Calu3 (cell line): ENCODE data around the gene TBX19. TPM values are rescaled to one million over a fixed set of nuclear protein-coding genes. Genes with fewer than 3 reads are reported as not detected.
"Not testable (repeated sequence)": the region's sequence is repeated elsewhere in the genome, so short reads cannot be mapped to it uniquely, and the experiment has no call there.

Source experiments
- BruUV-seq: library from RNA; stranded (reverse); fragments of 400-500 nt; replicated peaks from 2 replicates; lab custom pipeline; 2021; lab: Mats Ljungman, UMichigan
- CTCF ChIA-PET: fragments of 300-600 bp; sonication (Branson Sonifier 250); formaldehyde crosslinking; loops from one replicate; lab custom pipeline; 2022; ENCODE audit warnings: antibody characterized with exemption; lab: Charles Lee
- DNase-seq: peaks from one replicate; pipeline ENCODE4 v3.0.0; 2022
- H3K27ac Mint-ChIP-seq: one replicate; pipeline ENCODE4 v1.8.0; 2022; ENCODE audit warnings: mixed read lengths; ENCODE audit not compliant: unreplicated experiment
- H3K27me3 Mint-ChIP-seq: one replicate; pipeline ENCODE4 v1.8.0; 2022; ENCODE audit warnings: mixed read lengths; ENCODE audit not compliant: unreplicated experiment
- H3K36me3 Mint-ChIP-seq: one replicate; pipeline ENCODE4 v1.8.0; 2022; ENCODE audit warnings: mild to moderate bottlenecking, moderate library complexity, mixed read lengths; ENCODE audit not compliant: insufficient read depth, unreplicated experiment
- H3K4me1 Mint-ChIP-seq: one replicate; pipeline ENCODE4 v1.8.0; 2022; ENCODE audit warnings: mild to moderate bottlenecking, low read depth, mixed read lengths; ENCODE audit not compliant: unreplicated experiment
- H3K4me3 Mint-ChIP-seq: one replicate; pipeline ENCODE4 v1.8.0; 2022; ENCODE audit warnings: mild to moderate bottlenecking, low read depth, moderate library complexity, mixed read lengths; ENCODE audit not compliant: unreplicated experiment
- H3K9me3 Mint-ChIP-seq: one replicate; pipeline ENCODE4 v1.8.0; 2022; ENCODE audit warnings: low read depth, mixed read lengths; ENCODE audit not compliant: unreplicated experiment
- intact Hi-C: fragments of 100-400 bp; cut with micrococcal nuclease; formaldehyde crosslinking; loops from one replicate; pipeline ENCODE4 v1.10.0; 2022; ENCODE audit not compliant: unreplicated experiment
- total RNA-seq: library from RNA; stranded (reverse); gene quantifications from 2 replicates; pipeline ENCODE4 v1.2.3, GENCODE V29; 2022
- TF ChIP-seq, protein P1 (sequence below): fragments of 200-600 bp; IDR thresholded peaks from one replicate; pipeline ENCODE4 v1.8.0; 2022; ENCODE audit warnings: antibody characterized with exemption; ENCODE audit not compliant: unreplicated experiment

The TBX19 gene
- total RNA-seq, 1 experiment from 2014 or later, result 3.5 TPM

DNA sequence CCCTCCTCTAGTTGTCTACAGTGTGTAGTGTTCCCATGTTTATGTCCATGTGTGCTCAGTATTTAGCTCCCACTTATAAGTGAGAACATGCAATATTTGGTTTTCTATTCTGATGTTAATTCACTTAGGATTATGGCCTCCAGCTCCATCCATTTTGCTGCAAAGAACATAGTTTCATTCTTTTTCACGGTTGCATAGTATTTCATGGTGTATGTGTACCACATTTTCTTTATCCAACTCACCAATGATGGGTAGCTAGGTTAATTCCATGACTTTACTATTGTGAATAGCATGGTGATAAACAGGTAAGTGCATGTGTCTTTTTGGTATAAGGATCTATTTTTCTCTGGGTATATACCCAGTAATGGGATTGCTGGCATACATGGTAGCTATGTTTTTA lies 67.0 kb downstream of the TBX19 start:
- intact Hi-C loops, result loop anchor here (10.0 kb wide), 1 partner anchor 997 kb away; no protein-coding TSS in a partner anchor
- no peak overlapping the region for H3K27ac Mint-ChIP-seq
- CTCF ChIA-PET, result interaction anchor here (0.5 to 1.0 kb wide), 2 partner anchors 148 to 1039 kb away, joined by 3 read pairs; no protein-coding TSS in a partner anchor
- no peaks in the 10 kb centered on the region for H3K9me3 Mint-ChIP-seq
- peaks cover 7% of the 10 kb centered on the region for H3K36me3 Mint-ChIP-seq
- BruUV-seq, result no TSS peak
- no peak for DNase-seq
- H3K4me1 Mint-ChIP-seq, result peaks cover 7% of the 10 kb centered on the region
- no peaks in the 10 kb centered on the region for H3K27me3 Mint-ChIP-seq
- TF ChIP-seq, protein P1, sequence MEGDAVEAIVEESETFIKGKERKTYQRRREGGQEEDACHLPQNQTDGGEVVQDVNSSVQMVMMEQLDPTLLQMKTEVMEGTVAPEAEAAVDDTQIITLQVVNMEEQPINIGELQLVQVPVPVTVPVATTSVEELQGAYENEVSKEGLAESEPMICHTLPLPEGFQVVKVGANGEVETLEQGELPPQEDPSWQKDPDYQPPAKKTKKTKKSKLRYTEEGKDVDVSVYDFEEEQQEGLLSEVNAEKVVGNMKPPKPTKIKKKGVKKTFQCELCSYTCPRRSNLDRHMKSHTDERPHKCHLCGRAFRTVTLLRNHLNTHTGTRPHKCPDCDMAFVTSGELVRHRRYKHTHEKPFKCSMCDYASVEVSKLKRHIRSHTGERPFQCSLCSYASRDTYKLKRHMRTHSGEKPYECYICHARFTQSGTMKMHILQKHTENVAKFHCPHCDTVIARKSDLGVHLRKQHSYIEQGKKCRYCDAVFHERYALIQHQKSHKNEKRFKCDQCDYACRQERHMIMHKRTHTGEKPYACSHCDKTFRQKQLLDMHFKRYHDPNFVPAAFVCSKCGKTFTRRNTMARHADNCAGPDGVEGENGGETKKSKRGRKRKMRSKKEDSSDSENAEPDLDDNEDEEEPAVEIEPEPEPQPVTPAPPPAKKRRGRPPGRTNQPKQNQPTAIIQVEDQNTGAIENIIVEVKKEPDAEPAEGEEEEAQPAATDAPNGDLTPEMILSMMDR, result no peak
- H3K4me3 Mint-ChIP-seq, result peak overlapping the region; percentile 74

DNA sequence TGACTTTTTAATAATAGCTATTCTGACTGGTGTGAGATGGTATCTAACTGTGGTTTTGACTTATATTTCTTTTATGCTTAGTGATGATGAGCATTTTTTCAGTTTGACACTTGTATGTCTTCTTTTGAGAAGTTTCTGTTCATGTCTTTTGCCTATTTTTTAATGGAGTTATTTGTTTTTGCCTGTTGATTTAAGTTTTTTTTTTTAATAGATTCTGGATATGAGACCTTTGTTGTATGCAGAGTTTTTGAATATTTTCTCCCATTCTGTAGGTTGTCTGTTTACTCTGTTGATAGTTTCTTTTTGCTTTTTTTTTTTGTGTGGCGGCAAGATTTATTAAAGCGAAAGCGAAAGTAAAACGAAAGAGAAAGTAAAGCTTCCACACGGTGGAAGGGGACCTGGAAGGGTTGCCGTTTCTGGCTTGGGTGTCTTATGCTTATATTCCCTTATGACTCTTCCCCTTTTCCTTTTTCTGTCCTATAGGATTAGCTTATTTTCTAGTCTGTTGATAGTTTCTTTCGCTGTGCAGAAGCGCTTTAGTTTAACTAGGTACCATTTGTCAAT lies 67.6 kb downstream of the TBX19 start:
- intact Hi-C loops, result loop anchor here (10.0 kb wide), 1 partner anchor 997 kb away; no protein-coding TSS in a partner anchor
- H3K27me3 Mint-ChIP-seq, result no peaks in the 10 kb centered on the region
- H3K4me3 Mint-ChIP-seq, result peak overlapping the region; percentile 74
- peak overlapping the region; percentile 79 for H3K27ac Mint-ChIP-seq
- H3K4me1 Mint-ChIP-seq, result peaks cover 7% of the 10 kb centered on the region
- CTCF ChIA-PET, result interaction anchor here (0.5 to 1.0 kb wide), 6 partner anchors 64 to 1039 kb away, joined by 3 to 4 read pairs (median 3); partner anchors contain the start of gene NME7
- TF ChIP-seq, protein P1, result no peak
- no TSS peak for BruUV-seq
- no peaks in the 10 kb centered on the region for H3K9me3 Mint-ChIP-seq
- no peak for DNase-seq
- H3K36me3 Mint-ChIP-seq, result peaks cover 7% of the 10 kb centered on the region

DNA sequence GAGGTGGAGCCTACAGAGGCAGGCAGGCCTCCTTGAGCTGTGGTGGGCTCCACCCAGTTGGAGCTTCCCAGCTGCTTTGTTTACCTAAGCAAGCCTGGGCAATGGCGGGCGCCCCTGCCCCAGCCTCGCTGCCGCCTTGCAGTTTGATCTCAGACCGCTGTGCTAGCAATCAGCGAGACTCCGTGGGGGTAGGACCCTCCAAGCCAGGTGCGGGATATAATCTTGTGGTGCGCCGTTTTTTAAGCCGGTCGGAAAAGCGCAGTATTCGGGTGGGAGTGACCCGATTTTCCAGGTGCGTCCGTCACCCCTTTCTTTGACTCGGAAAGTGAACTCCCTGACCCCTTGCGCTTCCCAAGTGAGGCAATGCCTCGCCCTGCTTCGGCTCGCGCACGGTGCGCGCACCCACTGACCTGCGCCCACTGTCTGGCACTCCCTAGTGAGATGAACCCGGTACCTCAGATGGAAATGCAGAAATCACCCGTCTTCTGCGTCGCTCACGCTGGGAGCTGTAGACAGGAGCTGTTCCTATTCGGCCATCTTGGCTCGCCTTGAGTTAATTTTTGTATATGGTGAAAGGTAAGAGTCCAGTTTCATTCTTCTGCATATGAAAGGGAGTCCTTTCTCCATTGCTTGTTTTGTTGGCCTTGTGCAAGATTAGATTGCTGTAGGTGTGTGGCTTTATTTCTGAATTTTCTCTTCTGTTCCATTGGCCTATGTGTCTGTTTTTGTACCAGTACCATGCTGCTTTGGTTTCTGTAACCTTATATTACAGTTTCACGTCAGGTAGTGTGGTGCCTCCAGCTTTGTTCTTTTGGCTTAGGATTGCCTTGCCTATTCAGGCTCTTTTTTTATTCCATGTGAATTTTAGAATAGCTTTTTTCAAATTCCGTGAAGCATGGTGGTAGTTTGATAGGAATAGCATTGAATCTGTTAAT lies 73.9 kb downstream of the TBX19 start:
- H3K9me3 Mint-ChIP-seq, H3K4me3 Mint-ChIP-seq, intact Hi-C loops, H3K27ac Mint-ChIP-seq, DNase-seq, H3K4me1 Mint-ChIP-seq, CTCF ChIA-PET, BruUV-seq, H3K27me3 Mint-ChIP-seq, H3K36me3 Mint-ChIP-seq: not testable (repeated sequence)

DNA sequence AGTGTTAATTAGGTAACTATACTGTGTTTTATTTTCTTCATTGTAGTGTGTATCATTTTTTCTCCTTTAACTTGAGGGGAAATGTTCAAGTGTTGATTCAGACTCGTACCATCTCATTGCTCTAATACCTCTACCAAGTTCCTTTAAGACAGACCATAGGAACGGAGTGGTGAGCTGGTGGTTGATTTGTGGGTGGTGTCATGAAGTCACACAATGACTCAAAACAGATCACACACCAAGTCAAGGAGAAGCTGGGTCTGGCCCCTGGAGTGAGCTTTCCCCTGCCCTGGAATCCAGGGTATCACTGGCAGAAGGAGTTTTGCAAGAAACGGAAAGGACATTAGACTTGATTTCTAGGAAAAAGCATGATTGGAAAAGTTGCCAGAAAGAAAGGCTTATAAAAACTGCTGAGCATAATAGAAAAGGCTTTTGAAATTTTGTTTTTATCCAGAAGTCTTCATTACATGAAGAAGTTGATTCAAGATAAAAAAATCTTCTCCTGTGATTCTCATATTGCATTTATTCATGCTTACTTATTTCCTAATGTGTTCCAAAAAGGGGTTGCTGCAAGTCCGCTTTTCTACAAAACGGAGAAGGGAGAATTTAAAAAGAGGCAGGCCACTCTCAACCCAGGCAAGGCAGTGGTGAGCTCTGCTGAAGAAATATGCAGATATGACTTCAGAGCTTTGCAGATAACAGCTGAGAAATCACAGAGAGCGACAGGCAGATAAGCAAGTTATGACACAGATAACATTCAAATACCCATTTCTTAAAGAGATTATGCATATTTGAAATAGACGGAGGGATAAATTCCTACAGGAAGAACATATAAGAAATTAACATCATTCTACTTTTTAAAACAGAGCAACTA lies 79.7 kb downstream of the TBX19 start:
- Mint-ChIP-seq H3K27ac (no peak overlapping the region), H3K4me1 (no peaks in the 10 kb centered on the region), H3K27me3 (peaks cover 25% of the 10 kb centered on the region), H3K4me3 (no peak overlapping the region), H3K9me3 (no peaks in the 10 kb centered on the region), H3K36me3 (no peaks in the 10 kb centered on the region)
- intact Hi-C loops, result no loop called here
- BruUV-seq, result no TSS peak
- TF ChIP-seq, protein P1, result no peak
- DNase-seq, result no peak
- CTCF ChIA-PET, result interaction anchor here (1.2 kb wide), 1 partner anchor 18 kb away, joined by 4 read pairs; no protein-coding TSS in a partner anchor
